Erythroblast (primary cell): Measurements from ENCODE around the gene KMT2C.

Source experiments
- GATA1 ChIP-seq: IDR thresholded peaks from 2 replicates; pipeline ENCODE4 v1.6.1; 2011; ENCODE audit warnings: low read depth, mild to moderate bottlenecking, control low read depth, low read length, moderate library complexity
- POLR2A ChIP-seq: IDR thresholded peaks from 2 replicates; pipeline ENCODE4 v1.6.1; 2011; ENCODE audit warnings: mild to moderate bottlenecking, low read length

DNA sequence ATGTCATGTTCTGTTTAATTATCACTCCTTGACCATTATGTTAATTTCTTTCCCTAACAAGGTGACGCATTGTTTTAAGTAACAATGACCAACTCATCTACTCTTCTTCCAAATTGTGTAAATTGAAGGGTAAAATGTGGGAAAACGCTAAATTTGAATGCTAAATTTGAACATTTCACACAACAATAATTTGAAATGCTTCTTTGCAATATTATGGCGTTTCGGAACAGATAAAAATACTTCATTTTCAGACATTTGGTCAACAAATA is 29.2 kb upstream of the KMT2C start:
- TF ChIP-seq POLR2A (no peak), GATA1 (no peak)
